Astrocyte (in vitro differentiated cells and primary cell): ENCODE results near the gene PDGFRB.

Source experiments
- CTCF ChIP-seq: IDR thresholded peaks from 2 replicates; pipeline ENCODE4 v1.5.1; 2011; ENCODE audit warnings: low read depth, mild to moderate bottlenecking, inconsistent platforms, low read length, moderate library complexity; ENCODE audit not compliant: insufficient read depth
- EZH2 ChIP-seq: IDR thresholded peaks from 2 replicates; pipeline ENCODE4 v1.6.1; 2012; ENCODE audit warnings: mild to moderate bottlenecking, low read length, inconsistent platforms; ENCODE audit not compliant: insufficient read depth

GRCh38 chr5:150196514-150196913, 40.9 kb upstream of the PDGFRB start:
- TF ChIP-seq CTCF (no peak), EZH2 (no peak)
